ENCODE data around the gene MCEMP1.
A peak's percentile ranks its signal among the peaks of the same experiment; 100 is the strongest.

GRCh38 chr19:7681340-7682174 lies 4.7 kb downstream of the MCEMP1 start:
- TF ChIP-seq CTCF (IDR thresholded peaks at IDR 0.05) = peak; percentile 57 to 68 (median 65)
- no peak for TF ChIP-seq POLR2A (IDR thresholded peaks at IDR 0.05)

Measured in breast epithelium (tissue), 3 donors.